Gastroesophageal sphincter (tissue), 4 donors: Measurements from ENCODE around the gene FBXL17. TPM values are rescaled to one million over a fixed set of nuclear protein-coding genes. Genes with fewer than 3 reads are reported as not detected.

Experiments used
- ATAC-seq: fragments of 150-250 bp; one replicate; pipeline ENCODE4 v1.9.1; 2016; ENCODE audit warnings: mild to moderate bottlenecking, moderate library complexity
- H3K27ac ChIP-seq, 4 donors: fragments of 200-600 bp; sonication (generic) in 3 of 4; 1 replicate in 3 of 4; 2 replicates in 1 of 4; pipeline ENCODE4 v1.5.1; 2016 to 2019
- H3K27me3 ChIP-seq: fragments of 200-600 bp; sonication (generic); one replicate; pipeline ENCODE4 v1.5.1; 2019
- H3K36me3 ChIP-seq, 2 donors: fragments of 200-600 bp; sonication (generic); one replicate each; pipeline ENCODE4 v1.5.1; 2019; ENCODE audit warnings: control low read depth in 1 of 2
- H3K4me1 ChIP-seq, 3 donors: fragments of 200-600 bp; sonication (generic); 1 replicate in 2 of 3; 2 replicates in 1 of 3; pipeline ENCODE4 v1.5.1; 2016 to 2019; ENCODE audit warnings: control low read depth in 2 of 3
- H3K4me3 ChIP-seq, 2 donors: fragments of 200-600 bp; sonication (generic); one replicate each; pipeline ENCODE4 v1.5.1; 2019; ENCODE audit warnings: mild to moderate bottlenecking in 1 of 2, moderate library complexity in 1 of 2
- H3K9me3 ChIP-seq, 3 donors: fragments of 200-600 bp; sonication (generic); one replicate each; pipeline ENCODE4 v1.5.1; 2017 to 2019; ENCODE audit warnings: control low read depth in 2 of 3
- EP300 ChIP-seq: sonication (generic); formaldehyde crosslinking; IDR thresholded peaks from one replicate; pipeline ENCODE4 v1.6.1; 2017; ENCODE audit warnings: antibody characterized with exemption, mild to moderate bottlenecking
- POLR2A ChIP-seq, 2 donors: fragments of 450-650 bp; IDR thresholded peaks; one replicate each; pipeline ENCODE4 v1.6.1; 2017; ENCODE audit warnings: antibody characterized with exemption in 2 of 2, mild to moderate bottlenecking in 2 of 2, moderate library complexity in 1 of 2
- POLR2AphosphoS5 ChIP-seq: sonication (generic); formaldehyde crosslinking; IDR thresholded peaks from one replicate; pipeline ENCODE4 v1.6.1; 2017; ENCODE audit warnings: antibody characterized with exemption
- WGBS, 2 donors: methylation state at CpG; one replicate each; pipeline ENCODE4 v1.1.5; 2018; ENCODE audit warnings: low coverage in 1 of 2; 5-methylcytosine and 5-hydroxymethylcytosine counted together
- small RNA-seq, 4 donors: library from RNA; depleted of rRNA; stranded (forward); fragments of <200 nt; gene quantifications; one replicate each; pipeline ENCODE3, GENCODE V24; 2016
- total RNA-seq, 4 donors: library from RNA; depleted of rRNA; stranded (reverse); fragments of >200 nt; gene quantifications; one replicate each; pipeline ENCODE4 v1.1.0, GENCODE V29; 2016
- TF ChIP-seq, protein P1 (sequence below), 4 experiments: fragments of 200-600 bp in 2 of 4; fragments of 450-650 bp in 2 of 4; sonication (generic) in 1 of 4; IDR thresholded peaks; one replicate each; pipeline ENCODE4 v1.5.1; 2017 to 2019; ENCODE audit warnings: antibody characterized with exemption in 4 of 4, mild to moderate bottlenecking in 2 of 4, moderate library complexity in 2 of 4

Gene FBXL17
- total RNA-seq, 4 donors from 2014 or later = 15.3 to 25.5 (median 21.7) TPM

DNA sequence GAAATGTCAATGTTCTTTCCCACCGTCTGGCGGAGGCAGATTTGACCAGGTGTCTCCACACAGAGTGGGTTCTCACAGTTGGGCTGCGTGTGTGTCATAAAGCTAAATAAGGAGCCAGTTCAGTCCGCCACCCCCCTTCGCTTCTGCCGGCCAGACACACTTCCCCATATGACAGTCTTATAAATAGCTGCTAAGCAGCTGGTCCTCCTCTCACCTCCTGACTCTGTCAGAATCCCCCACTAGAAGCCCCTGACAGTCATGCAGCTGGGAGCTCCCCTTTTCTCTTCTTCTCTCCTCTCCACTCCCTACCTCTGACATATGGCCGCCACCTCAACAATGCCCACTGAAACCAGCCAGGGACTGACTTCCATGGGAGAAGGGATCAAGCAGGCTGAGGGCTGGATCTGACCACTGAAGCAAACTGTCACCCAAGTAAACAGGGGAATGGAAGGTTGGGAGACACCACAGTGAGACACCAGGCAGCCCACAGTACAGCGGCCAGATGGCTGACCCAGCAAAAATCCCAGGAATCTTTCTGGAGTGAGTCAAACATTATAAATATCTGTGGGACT lies 569.2 kb downstream of the FBXL17 start:
- no peaks in the 10 kb centered on the region for H3K36me3 ChIP-seq
- no peaks in the 10 kb centered on the region for H3K4me1 ChIP-seq
- TF ChIP-seq POLR2A (IDR thresholded peaks at IDR 0.05) (no peak), POLR2AphosphoS5 (no peak), EP300 (no peak)
- TF ChIP-seq, protein P1, sequence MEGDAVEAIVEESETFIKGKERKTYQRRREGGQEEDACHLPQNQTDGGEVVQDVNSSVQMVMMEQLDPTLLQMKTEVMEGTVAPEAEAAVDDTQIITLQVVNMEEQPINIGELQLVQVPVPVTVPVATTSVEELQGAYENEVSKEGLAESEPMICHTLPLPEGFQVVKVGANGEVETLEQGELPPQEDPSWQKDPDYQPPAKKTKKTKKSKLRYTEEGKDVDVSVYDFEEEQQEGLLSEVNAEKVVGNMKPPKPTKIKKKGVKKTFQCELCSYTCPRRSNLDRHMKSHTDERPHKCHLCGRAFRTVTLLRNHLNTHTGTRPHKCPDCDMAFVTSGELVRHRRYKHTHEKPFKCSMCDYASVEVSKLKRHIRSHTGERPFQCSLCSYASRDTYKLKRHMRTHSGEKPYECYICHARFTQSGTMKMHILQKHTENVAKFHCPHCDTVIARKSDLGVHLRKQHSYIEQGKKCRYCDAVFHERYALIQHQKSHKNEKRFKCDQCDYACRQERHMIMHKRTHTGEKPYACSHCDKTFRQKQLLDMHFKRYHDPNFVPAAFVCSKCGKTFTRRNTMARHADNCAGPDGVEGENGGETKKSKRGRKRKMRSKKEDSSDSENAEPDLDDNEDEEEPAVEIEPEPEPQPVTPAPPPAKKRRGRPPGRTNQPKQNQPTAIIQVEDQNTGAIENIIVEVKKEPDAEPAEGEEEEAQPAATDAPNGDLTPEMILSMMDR (IDR thresholded peaks at IDR 0.05) = no peak
- WGBS, 2 donors = 57 to 65% methylated on average over 2 to 3 of the region's 8 CpGs
- H3K27me3 ChIP-seq = no peaks in the 10 kb centered on the region
- H3K27ac ChIP-seq = no peak overlapping the region
- H3K4me3 ChIP-seq = no peak overlapping the region
- no peak for ATAC-seq
- no peaks in the 10 kb centered on the region for H3K9me3 ChIP-seq

DNA sequence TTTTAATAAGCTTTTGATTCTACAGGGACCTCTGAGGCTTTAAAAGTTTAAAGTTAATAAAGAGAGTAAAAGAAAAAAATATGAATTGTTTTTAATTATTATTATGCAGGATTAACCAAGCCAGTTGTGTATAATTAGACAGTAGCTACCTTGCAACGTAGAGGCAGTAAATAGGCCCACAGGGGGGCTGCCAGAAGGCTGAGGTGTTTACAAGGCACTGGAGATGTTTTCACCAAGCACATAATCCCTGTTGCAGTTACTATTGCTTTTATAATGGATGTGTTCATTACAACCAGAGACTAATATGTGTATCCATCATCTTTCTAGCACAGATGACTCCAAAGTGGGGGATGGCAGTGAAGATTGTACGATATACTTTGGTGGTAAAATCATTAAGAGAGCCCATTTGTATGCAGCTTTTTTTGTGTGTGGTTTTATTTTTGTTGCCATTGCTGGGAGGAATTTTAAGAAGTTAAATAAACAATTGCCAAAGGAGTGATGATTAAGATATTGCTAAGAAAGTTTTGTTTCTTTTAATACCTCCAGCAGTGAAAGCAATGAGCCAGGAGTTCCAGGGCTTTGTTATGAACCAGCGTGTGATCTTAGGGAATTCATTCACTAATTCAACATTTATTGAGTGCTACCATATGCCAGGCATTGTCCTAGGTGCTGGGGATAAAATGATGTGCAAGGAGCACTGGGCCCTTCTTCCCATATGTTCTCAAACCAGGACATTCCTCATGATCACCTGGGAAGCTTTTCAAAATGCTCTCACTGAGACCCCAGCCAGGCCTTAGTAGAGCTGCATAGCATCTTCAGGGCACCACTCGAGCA lies 572.5 kb downstream of the FBXL17 start:
- 73 to 77% methylated on average over 4 of the region's 4 CpGs for WGBS, 2 donors
- TF ChIP-seq EP300 (no peak), POLR2A (IDR thresholded peaks at IDR 0.05) (no peak), POLR2AphosphoS5 (no peak)
- TF ChIP-seq, protein P1 (IDR thresholded peaks at IDR 0.05) = no peak
- H3K27ac ChIP-seq = no peak overlapping the region
- no peak for ATAC-seq
- no peak overlapping the region for H3K4me3 ChIP-seq
- H3K27me3 ChIP-seq = no peaks in the 10 kb centered on the region
- H3K36me3 ChIP-seq = no peaks in the 10 kb centered on the region
- H3K4me1 ChIP-seq = no peaks in the 10 kb centered on the region
- H3K9me3 ChIP-seq = no peaks in the 10 kb centered on the region

Small RNA genes within 50 kb of the gene (small RNA-seq; reads per million reads assigned to genes)
- 0 reads per million in 4 donors for gene RN7SKP122
